GM12878 (cell line): ENCODE results near the gene HLA-DPB1. TPM values are rescaled to one million over a fixed set of nuclear protein-coding genes. Genes with fewer than 3 reads are reported as not detected.
"Not testable (repeated sequence)": the region's sequence is repeated elsewhere in the genome, so short reads cannot be mapped to it uniquely, and the experiment has no call there.

ENCODE experiments used
- ATAC-seq: fragments of 200-7000 bp; cut with Tn5 transposase; 3 replicates; pipeline ENCODE4 v1.9.1; 2020; ENCODE audit warnings: mild to moderate bottlenecking, moderate library complexity
- BruUV-seq: library from RNA; stranded (reverse); fragments of 400-500 nt; replicated peaks from 2 replicates; lab custom pipeline; 2021; lab: Mats Ljungman, UMichigan
- CTCF ChIA-PET: fragments of 300-600 bp; sonication (Branson Sonifier 250); formaldehyde crosslinking; extraction: SDS; loops from one replicate; lab custom pipeline; 2021; ENCODE audit warnings: inconsistent platforms; lab: Yijun Ruan, JAX
- POLR2A ChIA-PET: fragments of 350-600 bp; formaldehyde crosslinking; extraction: SDS; loops from one replicate; lab custom pipeline; 2021; ENCODE audit warnings: inconsistent platforms; lab: Charles Lee
- RAD21 ChIA-PET: fragments of 300-600 bp; sonication (Branson Sonifier 250); formaldehyde crosslinking; loops from one replicate; lab custom pipeline; 2023; ENCODE audit warnings: antibody characterized with exemption; ENCODE audit not compliant: unreplicated experiment; lab: Charles Lee
- SMC1A ChIA-PET: fragments of 300-600 bp; sonication (Branson Sonifier 250); formaldehyde crosslinking; loops from one replicate; lab custom pipeline; 2023; ENCODE audit not compliant: unreplicated experiment, uncharacterized antibody; lab: Charles Lee
- DNase-seq: peaks from one replicate; pipeline ENCODE4 v3.0.0-alpha.2; 2011; ENCODE audit warnings: low read depth, low spot score
- FAIRE-seq: peaks from 3 replicates; lab custom pipeline; 2011; peaks lifted over from hg19 to GRCh38; lab: Jason Lieb, UNC
- H2AFZ ChIP-seq: 2 replicates; pipeline ENCODE4 v1.6.0; 2011; ENCODE audit warnings: low read depth, low read length, control low read depth; ENCODE audit not compliant: control insufficient read depth
- H3K27ac ChIP-seq: 2 replicates; pipeline ENCODE4 v1.5.1; 2011; ENCODE audit warnings: control low read depth; ENCODE audit not compliant: control insufficient read depth, insufficient read depth
- H3K27me3 ChIP-seq, 2 experiments: replicated peaks in 1 of 2; 2 replicates each; pipeline versions ENCODE4 v1.6.0 to v1.6.1; 2011; ENCODE audit warnings: low read length in 1 of 2; ENCODE audit not compliant: control insufficient read depth in 2 of 2, insufficient read depth in 2 of 2
- H3K36me3 ChIP-seq, 2 experiments: 2 replicates each; pipeline ENCODE4 v1.5.1; 2011; ENCODE audit warnings: low read length in 1 of 2; ENCODE audit not compliant: control insufficient read depth in 2 of 2, insufficient read depth in 2 of 2
- H3K4me1 ChIP-seq: 2 replicates; pipeline ENCODE4 v1.6.1; 2011; ENCODE audit warnings: mild to moderate bottlenecking, low read length, moderate library complexity, mixed read lengths; ENCODE audit not compliant: control insufficient read depth, insufficient read depth
- H3K4me2 ChIP-seq: 2 replicates; pipeline ENCODE4 v1.6.0; 2011; ENCODE audit warnings: control low read depth; ENCODE audit not compliant: control insufficient read depth, insufficient read depth
- H3K4me3 ChIP-seq: fragments of 200-600 bp; sonication (generic); 2 replicates; pipeline ENCODE4 v1.5.1; 2016
- H3K79me2 ChIP-seq: 2 replicates; pipeline ENCODE4 v1.6.0; 2011; ENCODE audit warnings: low read length; ENCODE audit not compliant: control insufficient read depth, insufficient read depth
- H3K9ac ChIP-seq: 2 replicates; pipeline ENCODE4 v1.8.0; 2011; ENCODE audit warnings: low read length, control low read depth, mixed read lengths; ENCODE audit not compliant: control insufficient read depth, insufficient read depth
- H3K9me3 ChIP-seq: replicated peaks from 3 replicates; pipeline ENCODE4 v1.5.1; 2011; ENCODE audit warnings: mild to moderate bottlenecking, low read length; ENCODE audit not compliant: control insufficient read depth, insufficient read depth
- H4K20me1 ChIP-seq: 2 replicates; pipeline ENCODE4 v1.6.0; 2011; ENCODE audit not compliant: control insufficient read depth, insufficient read depth
- FOXK2 ChIP-seq: fragments of 450-650 bp; IDR thresholded peaks from 2 replicates; pipeline ENCODE4 v1.6.1; 2017; ENCODE audit warnings: mild to moderate bottlenecking, moderate library complexity
- GABPA ChIP-seq: IDR thresholded peaks from 2 replicates; pipeline ENCODE4 v1.6.1; 2014; ENCODE audit warnings: antibody characterized with exemption, low read depth, mild to moderate bottlenecking, inconsistent platforms
- MTA3 ChIP-seq: IDR thresholded peaks from 2 replicates; pipeline ENCODE4 v1.6.1; 2012; ENCODE audit warnings: low read length, inconsistent platforms, borderline replicate concordance
- POLR2AphosphoS2 ChIP-seq: IDR thresholded peaks from 2 replicates; pipeline ENCODE4 v1.6.1; 2011; ENCODE audit warnings: low read depth, mild to moderate bottlenecking, low read length, improper control_type of control experiment, moderate library complexity
- RUNX3 ChIP-seq: IDR thresholded peaks from 2 replicates; pipeline ENCODE4 v1.6.1; 2012; ENCODE audit warnings: low read length, inconsistent platforms
- SMAD5 ChIP-seq: IDR thresholded peaks from 2 replicates; pipeline ENCODE4 v1.6.1; 2016; ENCODE audit warnings: antibody characterized with exemption, low read depth
- ZBED1 ChIP-seq: IDR thresholded peaks from 2 replicates; pipeline ENCODE4 v1.6.1; 2016; ENCODE audit warnings: borderline replicate concordance
- WGBS: methylation state at CpG from one replicate; pipeline ENCODE4 v1.1.6; 2016; ENCODE audit warnings: low lambda C conversion rate; ENCODE audit not compliant: insufficient replicate concordance, insufficient coverage; ENCODE audit errors: missing lambda C conversion rate; 5-methylcytosine and 5-hydroxymethylcytosine counted together
- in situ Hi-C: fragments of 300-500 bp; cut with MboI; formaldehyde crosslinking; loops from 9 replicates; pipeline ENCODE4 v1.14.3; 2018; ENCODE audit warnings: mixed read lengths
- intact Hi-C: fragments of 100-400 bp; cut with micrococcal nuclease; formaldehyde crosslinking; loops from one replicate; pipeline ENCODE4 v1.14.2; 2022; ENCODE audit not compliant: unreplicated experiment
- polyA plus RNA-seq, 11 experiments: library from polyadenylated mRNA; depleted of rRNA in 4 of 11; unstranded in 6 of 11; stranded (reverse) in 5 of 11; fragments of >200 nt; fragmentation: Nextera tagmentation in 4 of 11; fragmentation: Illumina TruSeq in 1 of 11; extraction: Ambion mirVana in 4 of 11; extraction: Trizol in 1 of 11; gene quantifications; 1 replicate in 1 of 11; 2 replicates in 10 of 11; pipeline versions ENCODE4 v1.2.1 to v1.2.3, GENCODE V29; 2011 to 2016; ENCODE audit warnings: inconsistent platforms in 2 of 11, missing spikeins in 2 of 11, low read depth in 1 of 11
- total RNA-seq, 4 experiments: library from RNA; depleted of rRNA in 3 of 4; stranded (reverse); fragments of >200 nt in 3 of 4; fragmentation: Illumina TruSeq in 1 of 4; extraction: Trizol in 1 of 4; gene quantifications; 2 replicates each; pipeline versions ENCODE4 v1.2.1 to v1.2.3, GENCODE V29; 2013 to 2021

The HLA-DPB1 gene
- total and polyA plus RNA-seq, 10 of the 15 experiments (the other 5 are each of a cell fraction or from before 2014, with no cell fraction given), result 101 to 675 (median 352) TPM

- intact Hi-C loops, H3K9me3 ChIP-seq, H3K4me2 ChIP-seq, H2AFZ ChIP-seq, H3K79me2 ChIP-seq, RAD21 ChIA-PET, BruUV-seq, DNase-seq, H3K4me1 ChIP-seq, H3K4me3 ChIP-seq, H4K20me1 ChIP-seq, H3K27me3 ChIP-seq, H3K9ac ChIP-seq, ATAC-seq, H3K27ac ChIP-seq, FAIRE-seq, POLR2A ChIA-PET: not testable (repeated sequence)
- ChIA-PET CTCF (interaction anchor here (1.2 to 1.5 kb wide), 2 partner anchors 12 to 13 kb away, joined by 3 to 6 read pairs; partner anchors contain the start of gene HLA-DPB1), SMC1A (interaction anchor here (1.2 kb wide), 1 partner anchor 9 kb away, joined by 3 read pairs; no protein-coding TSS in a partner anchor)
- H3K36me3 ChIP-seq, result peaks cover under 1 to 23% of the 10 kb centered on the region in 2 experiments; a peak in 3 of 4 replicates
- TF ChIP-seq POLR2AphosphoS2 (peak; percentile 39; the same call in 1 of the 2 replicates), MTA3 (peak; percentile 86; the same call in 1 of the 2 replicates)
- in situ Hi-C loops, result loop anchor here (25.0 kb wide), 1 partner anchor 1599 kb away; no protein-coding TSS in a partner anchor
- 78% methylated on average over 4 of the region's 5 CpGs for WGBS
Observed at GRCh38 chr6:33063435-33063834, 12.4 kb upstream of the HLA-DPB1 start.

GRCh38 chr6:33064723-33065122 is 11.1 kb upstream of the HLA-DPB1 start:
- no peak for DNase-seq
- TF ChIP-seq SMAD5 (0 out of 2 replicates have a peak, but pooled peaks have one; percentile 16), FOXK2 (no peak), GABPA (no peak), ZBED1 (peak; percentile 64; the same call in 1 of the 2 replicates), RUNX3 (peak; percentile 62)
- TF ChIP-seq, all 136 proteins: peak for 3
- H4K20me1 ChIP-seq, result no peaks in the 10 kb centered on the region
- peaks cover 14% of the 10 kb centered on the region for H3K79me2 ChIP-seq
- no TSS peak for BruUV-seq
- peaks cover 11 to 33% of the 10 kb centered on the region in 2 experiments for H3K36me3 ChIP-seq
- H3K9ac ChIP-seq, result no peak overlapping the region
- in situ Hi-C loops (loop anchor here (25.0 kb wide), 1 partner anchor 1598 kb away; no protein-coding TSS in a partner anchor), intact Hi-C loops (no loop called here)
- FAIRE-seq (no peak), ATAC-seq (no peak)
- no peak overlapping the region for H3K4me2 ChIP-seq
- WGBS, result 10% methylated on average over 4 of the region's 4 CpGs
- peaks cover 7% of the 10 kb centered on the region for H3K9me3 ChIP-seq
- SMC1A ChIA-PET, result interaction anchor here (1.5 to 2.8 kb wide), 3 partner anchors 11 to 16 kb away, joined by 3 to 7 read pairs (median 5); partner anchors contain the start of gene HLA-DPB1
- no peak overlapping the region for H3K4me3 ChIP-seq
- no peak overlapping the region for H2AFZ ChIP-seq
- H3K4me1 ChIP-seq, result 0 out of 2 replicates have a peak, but pooled peaks cover 5% of the 10 kb centered on the region
- POLR2A ChIA-PET, result interaction anchor here (1.1 to 2.2 kb wide), 5 partner anchors 8 to 48 kb away, joined by 4 to 6 read pairs (median 5); partner anchors contain the start of gene HLA-DPA1
- H3K27me3 ChIP-seq, result no peaks in the 10 kb centered on the region
- H3K27ac ChIP-seq, result peak overlapping the region; percentile 18; the same call in 1 of the 2 replicates
- CTCF ChIA-PET, result interaction anchor here (1.2 to 1.5 kb wide), 3 partner anchors 11 to 47 kb away, joined by 3 to 6 read pairs (median 3); partner anchors contain the start of gene HLA-DPB1
- RAD21 ChIA-PET, result interaction anchor here (1.5 to 1.6 kb wide), 2 partner anchors 8 to 48 kb away, joined by 3 to 5 read pairs; partner anchors contain the start of gene HLA-DPA1
